GM21360 (cell line): Measurements from ENCODE around the gene DDX5.
"Not testable (repeated sequence)": the region's sequence is repeated elsewhere in the genome, so short reads cannot be mapped to it uniquely, and the experiment has no call there.

Experiments
- ATAC-seq: cut with Tn5 transposase; IDR thresholded peaks from one replicate; pipeline ENCODE4 v1.9.1; 2021; ENCODE audit warnings: mild to moderate bottlenecking, moderate library complexity; ENCODE audit not compliant: unreplicated experiment

The DDX5 gene

GRCh38 chr17:64508683-64509082, 2.6 kb upstream of the DDX5 start:
- ATAC-seq, result no peak

- ATAC-seq, result no peak
Measured at GRCh38 chr17:64507413-64507782, 1.3 kb upstream of the DDX5 start.

- ATAC-seq, result peak; percentile 42
Measured at GRCh38 chr17:64506576-64507412, 705 bp upstream of the DDX5 start, which contains the start of gene CEP95. Gene CEP95 (plus strand): TSS chr17:64506977. CDS start chr17:64507098, 121 bp downstream.

GRCh38 chr17:64505340-64506200, 519 bp downstream of the DDX5 start:
- peak; percentile 1 for ATAC-seq

GRCh38 chr17:64504769-64505339, 1.2 kb downstream of the DDX5 start:
- ATAC-seq, result no peak

GRCh38 chr17:64503821-64504768, 2.0 kb downstream of the DDX5 start:
- no peak for ATAC-seq

- no peak for ATAC-seq
Measured at GRCh38 chr17:64503341-64503740, 2.7 kb downstream of the DDX5 start.

- no peak for ATAC-seq
Measured at GRCh38 chr17:64502809-64503208, 3.3 kb downstream of the DDX5 start.

- no peak for ATAC-seq
Measured at GRCh38 chr17:64502021-64502420, 4.1 kb downstream of the DDX5 start.

- no peak for ATAC-seq
Measured at GRCh38 chr17:64500862-64501765, 5.0 kb downstream of the DDX5 start.

- no peak for ATAC-seq
Measured at GRCh38 chr17:64500487-64500859, 5.6 kb downstream of the DDX5 start.

- no peak for ATAC-seq
Measured at GRCh38 chr17:64499805-64500486, 6.1 kb downstream of the DDX5 start.

- no peak for ATAC-seq
Measured at GRCh38 chr17:64498308-64499203, 7.5 kb downstream of the DDX5 start.

- no peak for ATAC-seq
Measured at GRCh38 chr17:64497565-64498035, 8.5 kb downstream of the DDX5 start.

GRCh38 chr17:64496786-64497564, 9.1 kb downstream of the DDX5 start, which contains the start of gene POLG2:
Gene POLG2 (minus strand): TSS chr17:64497054. CDS start chr17:64496968, 86 bp downstream.
- peak; percentile 65 for ATAC-seq

GRCh38 chr17:64496348-64496785, 9.7 kb downstream of the DDX5 start:
- ATAC-seq, result peak; percentile 5

- ATAC-seq, result not testable (repeated sequence)
Measured at GRCh38 chr17:64495300-64495699, 10.8 kb downstream of the DDX5 start.
